Endothelial cell of umbilical vein (primary cell): ENCODE results near the gene RAPH1.

Experiments used
- EZH2 ChIP-seq: IDR thresholded peaks from 2 replicates; pipeline ENCODE4 v1.6.1; 2012; ENCODE audit warnings: borderline replicate concordance, low read depth, mild to moderate bottlenecking, moderate library complexity, low read length, inconsistent platforms; ENCODE audit not compliant: severe bottlenecking
- FOS ChIP-seq: IDR thresholded peaks from 2 replicates; pipeline ENCODE4 v1.6.1; 2011; ENCODE audit warnings: mild to moderate bottlenecking, low read length, moderate library complexity, borderline replicate concordance; ENCODE audit not compliant: insufficient read depth
- MAX ChIP-seq: IDR thresholded peaks from 2 replicates; pipeline ENCODE4 v1.6.1; 2011; ENCODE audit not compliant: insufficient read depth, insufficient read length
- POLR2A ChIP-seq: IDR thresholded peaks from 2 replicates; pipeline ENCODE4 v1.6.1; 2012; ENCODE audit warnings: low read depth, mild to moderate bottlenecking, control low read depth, low read length
- POLR2AphosphoS5 ChIP-seq: IDR thresholded peaks from 2 replicates; pipeline ENCODE4 v1.6.1; 2012; ENCODE audit warnings: low read depth, mild to moderate bottlenecking, control low read depth, low read length, moderate library complexity; ENCODE audit not compliant: insufficient read depth
- TF ChIP-seq, protein P1 (sequence below), 2 donors: IDR thresholded peaks; 1 replicate in 1 of 2; 2 replicates in 1 of 2; pipeline ENCODE4 v1.5.1; 2011; ENCODE audit warnings: low read length in 2 of 2, mild to moderate bottlenecking in 2 of 2, moderate library complexity in 2 of 2, control low read depth in 1 of 2, inconsistent platforms in 1 of 2, low read depth in 1 of 2; ENCODE audit not compliant: insufficient read depth in 1 of 2; ENCODE audit errors: extremely low read depth in 1 of 2

- TF ChIP-seq, protein P1, sequence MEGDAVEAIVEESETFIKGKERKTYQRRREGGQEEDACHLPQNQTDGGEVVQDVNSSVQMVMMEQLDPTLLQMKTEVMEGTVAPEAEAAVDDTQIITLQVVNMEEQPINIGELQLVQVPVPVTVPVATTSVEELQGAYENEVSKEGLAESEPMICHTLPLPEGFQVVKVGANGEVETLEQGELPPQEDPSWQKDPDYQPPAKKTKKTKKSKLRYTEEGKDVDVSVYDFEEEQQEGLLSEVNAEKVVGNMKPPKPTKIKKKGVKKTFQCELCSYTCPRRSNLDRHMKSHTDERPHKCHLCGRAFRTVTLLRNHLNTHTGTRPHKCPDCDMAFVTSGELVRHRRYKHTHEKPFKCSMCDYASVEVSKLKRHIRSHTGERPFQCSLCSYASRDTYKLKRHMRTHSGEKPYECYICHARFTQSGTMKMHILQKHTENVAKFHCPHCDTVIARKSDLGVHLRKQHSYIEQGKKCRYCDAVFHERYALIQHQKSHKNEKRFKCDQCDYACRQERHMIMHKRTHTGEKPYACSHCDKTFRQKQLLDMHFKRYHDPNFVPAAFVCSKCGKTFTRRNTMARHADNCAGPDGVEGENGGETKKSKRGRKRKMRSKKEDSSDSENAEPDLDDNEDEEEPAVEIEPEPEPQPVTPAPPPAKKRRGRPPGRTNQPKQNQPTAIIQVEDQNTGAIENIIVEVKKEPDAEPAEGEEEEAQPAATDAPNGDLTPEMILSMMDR (IDR thresholded peaks at IDR 0.05; ENCODE audit: extremely low read depth in 1 of 2, insufficient read depth in 1 of 2, low read depth in 1 of 2, low read length in 2 of 2): no peak
- TF ChIP-seq EZH2 (no peak), POLR2AphosphoS5 (no peak), FOS (no peak), POLR2A (no peak), MAX (no peak)
These were observed 73.4 kb downstream of the RAPH1 start for GRCh38 chr2:203461746-203462145.
